ENCODE results near the gene MDFI.

The MDFI gene

DNA sequence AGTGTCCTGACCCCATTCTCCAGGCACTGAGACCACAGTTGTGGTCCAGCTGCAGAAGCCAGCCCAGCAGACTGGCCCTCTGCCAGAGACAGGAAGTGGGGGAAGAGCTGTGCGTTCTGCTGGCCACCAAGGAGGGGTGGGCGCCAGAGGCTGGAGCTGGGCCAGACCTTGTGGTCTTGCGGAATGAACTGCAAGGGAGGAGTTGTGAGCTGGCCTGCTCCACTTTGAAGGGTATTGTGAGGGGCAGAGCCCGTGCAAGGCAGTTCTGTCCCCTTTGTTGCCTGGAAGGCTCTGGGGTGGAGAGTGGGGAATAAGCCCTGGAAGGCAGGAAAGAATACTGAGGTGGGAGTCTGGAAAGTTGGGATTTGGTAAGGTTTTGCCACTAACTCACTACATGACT is 3.6 kb upstream of the MDFI start:
- no peak for DNase-seq

DNA sequence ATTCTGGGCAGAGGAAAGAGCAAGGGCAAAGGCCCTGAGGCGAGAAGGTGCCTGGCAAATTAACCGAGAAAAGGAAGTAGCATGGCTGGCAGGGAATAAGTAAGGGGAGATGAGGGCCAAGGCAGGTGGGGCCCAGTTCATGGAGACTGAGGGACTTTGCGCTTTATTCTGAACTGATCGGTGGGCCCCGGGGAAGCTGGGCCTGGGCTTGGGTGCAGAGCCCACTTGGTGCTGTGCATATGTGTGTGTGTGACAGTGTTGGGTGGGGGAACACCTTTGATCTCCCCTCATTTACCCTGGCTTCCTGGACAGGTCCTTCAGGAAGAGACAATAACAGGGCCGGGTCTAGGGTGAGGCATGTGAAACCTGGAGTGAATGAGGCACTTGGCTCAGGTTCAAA is 2.9 kb upstream of the MDFI start:
- DNase-seq, result no peak

DNA sequence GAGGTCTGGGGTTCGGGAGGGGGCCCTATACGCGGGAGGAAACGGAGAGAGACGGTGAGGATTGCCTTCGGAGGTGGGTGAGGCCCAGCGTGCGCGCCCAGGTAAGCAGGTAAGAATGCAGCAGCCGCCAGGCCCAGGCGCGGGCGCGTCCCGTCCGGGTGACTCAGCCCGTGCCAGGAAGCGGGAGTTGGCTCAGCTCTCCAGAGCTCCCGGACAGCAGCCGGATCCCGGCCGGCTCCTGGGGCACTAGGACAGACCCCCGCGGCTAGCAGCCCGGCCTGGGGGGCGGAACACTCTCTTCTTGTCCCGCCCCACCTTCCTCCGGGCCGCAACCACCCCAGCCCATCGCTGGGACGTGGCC is 1.5 kb upstream of the MDFI start:
- no peak for DNase-seq

DNA sequence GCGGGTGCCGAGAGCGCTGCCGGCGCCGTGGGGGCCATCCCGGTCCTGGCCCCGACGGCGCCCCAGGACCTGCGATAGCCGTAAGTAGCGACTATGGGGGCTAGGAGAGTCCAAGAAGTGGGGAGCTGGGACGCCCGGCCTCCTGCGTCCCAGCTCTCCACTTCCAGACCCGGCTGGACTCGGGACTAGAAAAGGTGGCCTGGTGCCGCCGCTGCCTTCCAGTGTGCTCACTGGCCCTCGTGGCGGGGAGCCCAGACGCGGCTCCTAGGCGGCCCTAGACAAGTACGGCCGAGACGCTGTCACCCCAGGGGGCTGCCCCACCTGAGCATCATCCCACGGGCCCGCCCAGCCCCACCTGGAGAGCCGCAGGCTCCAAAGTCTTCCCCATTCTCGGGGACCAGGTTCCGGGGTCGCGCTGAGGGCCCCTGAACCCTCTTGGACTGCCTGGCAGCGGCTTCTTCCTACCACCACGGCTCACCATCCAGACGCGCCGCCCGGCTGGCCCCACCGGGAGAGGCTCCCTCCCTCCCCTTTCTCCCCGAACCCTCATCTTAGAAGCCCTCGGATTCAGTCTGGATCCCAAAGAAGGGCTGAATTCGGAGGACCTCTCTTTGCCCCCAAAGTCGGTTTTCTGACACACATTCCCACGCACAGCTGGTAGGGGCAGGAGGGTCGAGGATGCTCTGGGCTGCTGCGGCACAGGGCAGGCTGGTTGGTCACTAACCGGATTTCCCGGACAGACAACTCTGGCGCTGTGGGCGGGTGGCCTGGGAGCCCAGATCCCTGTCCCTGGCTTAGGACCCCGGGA is 870 bp upstream of the MDFI start:
- DNase-seq, result no peak

DNA sequence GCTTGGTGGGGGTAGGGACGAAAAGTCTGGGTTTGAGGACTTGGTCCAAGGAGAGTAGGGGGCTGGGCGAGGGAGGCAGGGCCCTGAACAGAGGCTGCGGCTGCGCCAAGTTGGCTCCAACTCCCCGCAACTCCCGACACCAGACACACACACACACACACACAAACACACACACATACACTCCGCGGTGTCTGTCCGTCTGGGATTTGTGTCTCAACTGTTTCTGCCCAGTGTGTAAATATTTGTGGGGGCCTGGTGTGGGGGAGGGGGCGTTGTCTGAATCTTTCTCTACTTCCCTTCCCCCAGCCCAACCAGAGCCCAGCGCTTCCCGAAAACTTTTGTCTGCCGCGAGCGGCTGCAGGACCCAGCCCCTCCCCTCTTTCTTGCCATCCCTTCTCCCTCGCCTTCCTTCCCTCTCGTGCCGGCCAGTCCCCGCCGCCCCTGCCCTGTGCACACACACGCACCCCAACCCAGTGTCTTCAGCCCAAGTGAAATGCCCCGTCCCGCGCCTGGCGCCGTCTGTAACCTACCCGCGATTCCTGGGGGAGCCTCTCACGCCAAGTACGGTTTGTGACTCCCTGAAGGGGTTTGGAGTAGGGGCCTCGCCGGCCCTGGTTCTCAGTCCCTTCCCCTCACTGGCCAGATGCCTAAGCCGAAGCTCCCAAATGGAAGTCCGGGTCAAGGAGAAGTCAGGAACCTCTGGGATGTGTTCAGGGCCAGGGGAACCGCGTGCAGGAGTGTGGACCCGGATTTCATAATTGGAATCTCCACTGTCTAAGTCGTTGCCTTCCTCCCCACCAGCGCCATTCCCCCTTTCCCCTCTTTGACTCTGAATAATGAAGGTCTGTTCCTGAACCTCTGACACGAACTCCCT is 904 bp downstream of the MDFI start:
- DNase-seq, result no peak

DNA sequence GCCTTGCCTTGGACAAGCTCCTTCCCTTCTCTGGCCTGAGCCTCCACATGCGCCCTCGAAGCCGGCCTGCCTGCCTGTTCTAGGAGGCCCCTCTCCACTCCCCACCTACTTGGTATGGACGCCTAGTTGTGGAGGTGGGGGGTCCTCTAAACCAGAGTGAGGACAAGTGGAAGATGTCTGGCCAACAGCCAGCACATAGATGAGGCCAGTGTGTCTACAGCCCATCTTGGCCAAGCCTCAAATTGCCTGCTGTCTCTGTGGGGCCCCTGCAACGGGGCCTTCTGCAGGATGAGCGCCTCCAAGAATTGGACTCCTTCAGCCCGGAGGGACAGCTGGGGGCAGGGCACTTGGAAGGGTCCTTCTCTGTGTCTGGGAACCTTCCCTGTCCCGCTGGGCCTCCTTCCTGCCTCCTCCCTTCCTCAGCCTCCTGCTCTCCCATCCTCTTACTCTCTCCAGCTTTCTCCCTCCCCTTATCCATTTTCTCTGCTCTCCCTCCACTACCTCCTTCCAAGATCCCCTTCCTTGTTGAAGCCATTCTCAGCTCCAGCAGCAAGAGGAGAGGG is 1.6 kb downstream of the MDFI start:
- DNase-seq, result peak in 1 of 2 experiments; percentile 20

DNA sequence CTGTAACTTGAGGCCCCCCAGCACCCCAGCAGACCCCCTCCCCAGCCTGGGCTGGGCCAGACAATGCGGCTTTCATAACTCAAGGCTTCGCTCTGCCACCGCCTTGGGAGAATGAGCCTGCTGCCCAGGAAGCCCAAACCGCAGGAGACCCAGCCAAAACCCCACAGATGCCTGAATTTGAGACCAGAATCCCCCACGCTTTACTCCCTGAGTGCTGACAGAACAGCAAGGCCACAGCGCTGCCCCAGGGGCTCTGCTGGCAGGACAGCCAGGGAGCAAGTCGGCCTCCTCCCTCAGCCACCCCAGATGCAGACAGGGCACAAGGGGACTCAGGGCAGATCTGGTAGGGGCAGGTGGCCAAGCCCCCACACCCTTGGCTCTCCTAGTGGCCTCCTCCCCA is 2.2 kb downstream of the MDFI start:
- DNase-seq, result no peak

DNA sequence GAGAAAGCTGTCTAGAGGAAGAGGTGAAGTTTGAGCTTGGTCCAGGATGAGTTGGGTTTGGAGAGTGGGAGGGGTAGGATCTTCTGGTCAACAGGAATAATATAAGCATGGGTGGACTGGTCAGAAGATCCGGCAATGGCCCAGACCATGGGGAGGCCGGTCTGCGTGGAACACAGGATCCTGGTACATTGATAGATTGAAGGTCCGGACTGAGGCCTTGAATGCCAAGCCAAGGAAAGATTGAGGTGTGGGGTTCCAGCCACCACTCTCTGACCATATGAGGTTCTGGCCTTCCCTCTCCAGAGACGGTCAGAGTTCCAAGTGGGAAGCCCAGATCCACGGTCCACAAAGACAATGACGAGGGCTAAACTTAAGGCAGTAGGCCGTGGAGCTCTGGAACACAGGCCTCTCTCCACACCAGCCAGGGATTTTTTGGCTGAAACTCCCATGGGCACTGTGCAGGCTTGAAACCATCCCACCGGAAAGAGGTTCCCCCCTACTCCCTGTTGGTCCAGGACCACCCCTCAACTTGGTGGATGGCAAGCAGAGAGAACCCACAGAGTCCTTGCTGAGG is 3.2 kb downstream of the MDFI start:
- DNase-seq, result no peak

DNA sequence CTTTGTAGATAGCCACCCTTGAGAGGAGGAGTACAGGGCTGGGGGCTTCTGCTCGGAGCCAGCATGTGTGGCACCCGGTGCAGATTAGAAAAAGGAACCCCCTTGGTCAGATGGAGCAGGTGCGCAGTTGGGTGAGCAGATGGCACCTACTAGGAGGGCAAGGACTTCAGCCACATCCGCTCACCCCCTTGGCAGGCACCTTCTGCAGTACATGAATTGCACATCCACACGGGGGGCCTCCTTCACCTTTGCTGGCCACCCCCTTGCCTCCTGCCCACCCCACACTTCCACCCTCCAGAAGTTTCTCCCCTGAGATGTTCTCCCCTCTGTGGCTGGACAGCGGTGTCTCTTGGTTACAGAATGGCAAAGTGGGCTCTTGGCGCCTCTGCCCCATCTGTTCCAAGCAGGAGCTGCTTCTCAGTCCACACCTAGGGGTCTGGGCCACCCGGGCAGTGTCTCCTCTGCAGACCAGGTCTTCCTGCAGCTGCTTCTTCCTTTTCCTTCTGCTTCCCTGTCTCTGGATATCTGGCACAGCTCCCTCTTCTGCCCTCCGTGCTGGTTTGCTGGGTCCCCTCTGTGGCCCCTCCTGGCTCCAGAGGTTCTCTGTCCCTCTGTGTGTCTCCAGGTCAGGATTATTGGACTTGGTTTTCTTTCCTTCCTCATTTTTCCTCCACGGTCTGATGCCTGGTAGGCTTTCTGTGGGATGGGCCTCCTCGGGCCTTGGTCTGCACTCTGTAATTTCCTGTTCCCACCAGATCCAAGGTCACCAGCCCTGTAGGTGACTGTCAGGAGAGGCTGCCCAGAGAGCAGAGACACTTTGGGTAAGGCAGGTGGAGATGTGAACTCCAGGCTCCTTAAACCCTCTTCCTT is 4.1 kb downstream of the MDFI start:
- DNase-seq, result peak; percentile 57 to 78

DNA sequence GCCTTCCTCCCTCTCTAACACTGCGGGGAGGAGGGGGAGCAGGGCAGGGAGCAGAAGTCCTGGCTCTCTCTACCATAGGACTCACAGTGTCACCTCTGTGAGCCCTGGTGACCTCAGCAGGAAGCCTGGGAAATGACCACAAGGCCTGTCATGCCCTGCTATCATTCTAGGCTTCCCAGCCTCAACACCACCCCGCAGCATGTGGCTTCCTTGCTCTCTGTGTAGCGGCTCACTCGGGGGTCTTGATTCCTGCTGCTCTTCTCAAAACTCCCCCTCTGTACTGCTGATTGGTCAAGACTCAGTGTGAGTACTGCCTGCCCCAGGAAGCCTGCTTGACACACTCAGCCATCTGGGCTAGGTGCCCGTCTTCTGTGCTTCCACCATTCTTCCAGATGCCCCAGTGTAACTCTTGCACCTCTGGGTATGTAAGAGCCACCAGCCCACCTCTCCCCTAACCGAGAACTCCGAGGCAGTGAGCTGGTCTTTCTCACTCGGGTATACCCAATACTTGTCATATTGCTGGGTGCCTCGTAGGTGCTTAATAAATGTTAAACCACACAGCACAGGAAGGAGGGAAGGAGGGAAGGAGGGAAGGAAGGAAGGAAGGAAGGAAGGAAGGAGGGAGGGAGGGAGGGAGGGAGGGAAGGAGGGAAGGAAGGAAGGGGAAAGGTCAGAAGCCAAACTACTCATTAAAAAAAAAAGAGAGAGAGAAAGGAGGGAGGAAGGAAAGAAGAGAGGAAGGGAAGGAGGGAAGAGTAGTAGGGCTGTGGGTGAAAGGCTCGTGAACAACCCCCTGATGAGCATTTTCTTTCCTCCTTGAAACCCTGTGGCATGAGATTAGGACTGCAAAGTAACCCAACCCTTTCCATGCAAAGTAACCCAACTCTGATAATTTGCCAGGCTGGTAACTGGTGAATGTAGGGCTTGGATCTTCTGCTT is 5.0 kb downstream of the MDFI start:
- peak in 1 of 2 experiments; percentile 30 for DNase-seq

DNA sequence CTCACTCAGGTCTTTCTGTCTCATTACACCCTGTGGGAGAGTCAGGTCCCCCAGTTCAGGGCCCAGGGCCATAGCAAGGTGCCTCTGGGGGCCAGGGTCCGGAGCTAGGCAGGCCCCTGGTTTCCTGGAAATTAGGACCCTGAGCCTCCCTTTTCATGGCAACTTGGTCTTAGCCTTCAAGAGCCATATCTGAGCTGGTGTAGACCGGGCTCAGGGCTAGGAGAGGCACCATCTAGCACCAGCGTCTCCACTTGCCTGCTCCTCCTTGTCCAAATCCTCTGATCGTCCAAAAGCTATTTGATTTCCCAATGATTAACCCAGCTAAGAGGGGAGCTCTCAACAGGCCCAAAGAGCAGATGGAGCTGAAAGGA is 5.6 kb downstream of the MDFI start:
- DNase-seq, result no peak

DNA sequence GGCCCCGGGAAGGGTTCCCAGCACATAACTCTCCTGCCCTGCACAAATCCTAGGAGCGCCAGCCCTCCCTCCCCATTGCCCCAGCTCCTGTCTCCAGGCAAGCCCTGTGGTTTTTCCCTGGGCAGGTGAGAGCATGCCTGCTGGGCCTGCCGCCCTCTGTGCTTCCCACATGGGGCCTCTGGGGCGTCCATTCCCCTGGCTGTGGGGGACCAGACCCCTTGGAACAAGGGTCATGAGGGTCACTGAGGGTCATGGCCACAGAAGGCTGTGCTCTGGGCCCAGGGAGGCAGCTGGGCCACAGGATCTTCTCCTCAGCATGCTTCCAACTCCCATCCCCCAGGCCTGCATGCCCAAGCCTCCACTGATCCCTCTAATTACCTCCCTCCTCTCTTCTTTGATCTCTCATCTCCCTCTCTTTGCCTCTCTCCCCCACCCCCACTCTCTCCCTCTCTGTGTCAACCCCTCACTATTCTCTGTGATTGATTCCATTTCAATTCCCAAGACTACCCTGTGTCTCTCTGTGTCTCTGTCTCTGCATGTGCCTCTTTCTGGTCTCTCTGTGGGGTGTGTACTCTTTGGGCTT is 6.1 kb downstream of the MDFI start:
- DNase-seq, result peak; percentile 53 to 54

DNA sequence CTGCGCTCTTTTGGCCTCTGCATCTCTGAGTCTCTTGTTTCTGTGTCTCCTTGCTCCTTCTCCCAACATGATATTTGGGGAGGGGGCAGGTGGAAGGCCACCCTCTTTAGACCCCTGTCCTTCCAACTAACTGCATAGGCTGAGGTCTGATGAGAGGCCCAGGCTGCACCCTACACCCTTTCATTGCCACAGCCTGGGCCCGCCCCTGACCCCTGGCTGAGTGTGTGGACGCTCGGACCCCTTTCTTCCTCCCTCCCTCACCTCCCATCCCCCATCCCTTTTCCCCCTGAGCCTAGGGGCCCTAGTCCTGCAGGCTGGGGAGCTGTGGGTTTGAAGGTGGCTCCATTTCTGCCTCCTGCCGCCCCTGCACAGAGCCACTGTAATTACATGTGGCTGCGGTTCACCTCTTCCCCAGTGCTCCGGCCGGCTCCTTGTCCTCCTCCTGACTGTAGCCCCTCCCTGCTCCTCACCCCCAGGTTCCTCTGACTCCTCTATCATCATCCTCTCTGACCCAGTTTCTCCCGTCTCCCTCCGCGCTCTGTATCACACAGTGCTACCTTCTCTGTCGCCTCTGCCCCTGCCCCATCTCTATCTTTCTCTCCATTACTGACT is 6.8 kb downstream of the MDFI start:
- no peak for DNase-seq

DNA sequence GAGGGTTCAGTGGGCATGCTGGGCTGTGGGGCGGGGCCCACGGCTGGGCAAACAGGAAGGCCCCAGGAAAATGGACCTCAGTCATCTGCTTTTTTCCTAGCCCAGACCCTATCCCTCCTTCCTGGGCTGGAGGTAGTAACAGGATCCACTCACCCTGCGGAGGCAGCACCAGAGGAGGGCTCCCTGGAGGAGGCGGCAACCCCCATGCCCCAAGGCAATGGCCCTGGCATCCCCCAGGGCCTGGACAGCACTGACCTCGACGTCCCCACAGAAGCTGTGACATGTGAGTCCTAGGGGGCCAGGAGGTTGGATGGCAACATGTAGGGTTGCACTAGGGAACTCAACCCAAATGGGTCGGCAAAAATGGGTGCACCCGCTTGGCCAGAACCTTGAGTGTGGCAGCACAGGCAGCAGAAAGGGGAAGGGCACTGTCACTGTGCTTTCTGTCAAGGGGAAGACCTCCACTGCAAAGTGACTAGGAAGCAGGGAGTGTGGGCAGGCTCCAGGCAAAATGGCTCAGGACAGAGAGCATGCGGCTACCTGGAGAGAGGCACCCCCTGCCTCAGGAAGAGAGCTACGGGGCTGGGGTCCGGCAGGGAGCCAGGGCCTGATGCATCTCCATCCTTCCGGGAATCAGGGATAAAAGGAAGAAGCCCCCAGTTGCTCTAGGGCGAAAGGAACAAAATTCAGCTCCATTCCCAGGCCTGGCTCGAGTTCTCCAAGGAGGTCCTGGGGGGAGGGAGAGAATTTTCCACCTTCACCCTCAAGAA is 7.9 kb downstream of the MDFI start:
- no peak for DNase-seq

DNA sequence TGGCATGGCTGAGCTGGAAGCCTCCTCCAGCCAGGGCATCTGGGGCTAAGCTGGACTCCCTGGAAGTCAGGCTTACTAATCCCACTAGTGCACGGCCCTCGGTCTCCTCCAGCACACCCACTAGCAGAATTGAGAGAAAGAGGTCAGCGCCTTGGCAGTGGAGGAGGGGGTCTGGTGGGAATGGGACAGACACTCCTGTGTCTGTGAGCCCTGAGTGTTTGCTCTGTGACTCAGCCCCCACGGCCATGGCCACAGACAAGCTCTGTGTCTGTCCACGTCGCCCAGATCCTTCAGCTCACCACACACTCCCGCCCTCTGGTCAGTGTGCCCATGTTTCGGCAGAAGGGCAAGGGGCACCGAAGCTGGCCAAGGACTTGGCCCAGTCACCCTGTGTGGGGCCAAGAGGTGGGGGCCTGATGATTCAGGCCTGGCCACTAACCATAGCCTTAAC is 8.8 kb downstream of the MDFI start:
- peak in 1 of 2 experiments; percentile 17 for DNase-seq

DNA sequence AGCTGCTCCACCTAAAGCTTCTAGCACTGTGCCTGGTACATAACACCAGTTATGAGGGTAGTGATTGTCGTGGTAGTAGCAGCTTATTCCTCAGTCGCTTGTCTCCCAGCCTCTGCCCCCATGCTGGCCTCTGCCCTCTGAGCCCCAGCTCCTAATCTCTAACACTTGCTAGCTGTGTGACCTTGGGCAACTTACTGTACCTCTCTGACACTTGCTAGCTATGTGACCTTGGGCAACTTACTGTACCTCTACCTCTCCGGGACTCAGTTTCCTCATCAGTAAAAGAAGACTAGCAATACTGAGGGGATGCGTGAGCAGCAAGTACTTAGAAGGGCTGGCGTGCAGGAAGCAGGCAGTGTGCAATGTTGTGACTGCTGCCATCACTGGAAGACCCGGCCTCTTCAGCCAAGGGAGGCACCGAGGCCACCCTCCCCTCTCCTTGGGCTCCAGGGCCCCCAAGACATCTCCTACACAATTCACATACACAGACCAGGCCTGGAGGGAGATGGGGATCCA is 9.9 kb downstream of the MDFI start:
- no peak for DNase-seq

DNA sequence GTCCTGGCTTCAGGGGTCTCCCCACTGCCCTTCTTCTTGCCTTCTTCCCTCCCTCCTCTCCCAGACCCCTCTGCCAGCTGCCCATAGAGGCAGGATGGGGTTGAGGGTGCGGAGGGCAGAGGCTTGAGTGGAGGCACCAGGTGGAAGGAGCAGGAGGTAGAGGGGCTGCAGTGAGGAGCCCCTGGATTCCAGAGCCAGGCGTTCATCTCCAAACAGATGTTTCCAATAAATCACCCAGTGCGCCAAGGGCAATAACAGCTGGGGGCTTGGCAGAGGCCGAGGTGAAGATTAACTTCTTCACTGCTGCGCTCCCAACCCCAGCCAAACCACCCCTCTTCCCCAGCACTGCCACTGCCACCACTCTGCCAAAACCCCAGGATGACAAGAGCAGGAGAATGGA is 10.7 kb downstream of the MDFI start:
- peak in 1 of 2 experiments; percentile 70 for DNase-seq

DNA sequence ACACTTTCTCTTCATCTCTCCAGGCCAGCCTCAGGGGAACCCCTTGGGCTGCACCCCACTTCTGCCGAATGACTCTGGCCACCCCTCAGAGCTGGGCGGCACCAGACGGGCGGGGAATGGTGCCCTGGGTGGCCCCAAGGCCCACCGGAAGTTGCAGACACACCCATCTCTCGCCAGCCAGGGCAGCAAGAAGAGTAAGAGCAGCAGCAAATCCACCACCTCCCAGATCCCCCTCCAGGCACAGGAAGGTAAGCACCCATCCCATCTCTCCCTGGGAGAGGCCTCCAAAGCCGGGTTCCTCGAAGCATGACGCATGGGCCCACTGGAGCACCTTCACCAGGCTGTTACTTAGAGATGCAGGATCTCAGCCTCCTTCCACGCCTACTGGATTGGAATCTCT is 11.3 kb downstream of the MDFI start:
- no peak for DNase-seq

DNA sequence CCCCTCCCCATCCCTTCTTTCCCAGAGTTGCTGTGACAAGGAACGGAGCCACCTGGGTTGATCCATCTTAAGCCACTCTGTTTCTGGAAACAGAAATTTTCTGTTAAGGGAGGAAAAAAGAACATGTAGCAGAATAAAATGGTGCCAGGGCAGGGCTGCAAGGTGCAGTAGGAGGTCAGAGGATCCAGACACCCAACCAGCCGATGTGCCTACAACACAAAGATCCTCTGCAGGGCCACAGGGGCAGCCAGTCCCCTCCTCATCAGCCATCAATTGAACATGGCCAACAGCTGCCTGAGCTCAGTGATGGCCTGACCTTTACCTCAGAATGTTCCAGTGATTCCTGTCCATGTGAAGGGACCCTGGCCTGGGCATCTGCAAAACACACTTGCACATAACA is 11.9 kb downstream of the MDFI start:
- DNase-seq, result no peak

Data from NCI-H524 (cell line).